HCT116 (cell line): ENCODE results near the gene CDKL5.

Source experiments
- CTCF ChIP-seq, 3 experiments: fragments of 200-600 bp in 1 of 3; sonication (generic) in 1 of 3; IDR thresholded peaks in 2 of 3; conservative IDR thresholded peaks in 1 of 3; 2 replicates each; pipeline ENCODE4 v1.5.1; 2012 to 2017; ENCODE audit warnings: low read depth in 2 of 3, low read length in 2 of 3, antibody characterized with exemption in 1 of 3, borderline replicate concordance in 1 of 3, control low read depth in 1 of 3, mild to moderate bottlenecking in 1 of 3, mixed read lengths in 1 of 3, mixed run types in 1 of 3, moderate library complexity in 1 of 3; ENCODE audit not compliant: insufficient read depth in 1 of 3
- EZH2phosphoT487 ChIP-seq: fragments of 200-600 bp; IDR thresholded peaks from 2 replicates; pipeline ENCODE4 v1.6.1; 2018; ENCODE audit warnings: antibody characterized with exemption, borderline replicate concordance
- POLR2A ChIP-seq: IDR thresholded peaks from 2 replicates; pipeline ENCODE4 v1.7.0; 2011; ENCODE audit warnings: borderline replicate concordance; ENCODE audit not compliant: insufficient read depth, insufficient read length; ENCODE audit errors: extremely low read depth
- ZFX ChIP-seq: fragments of 450-650 bp; IDR thresholded peaks from 2 replicates; pipeline ENCODE4 v1.6.1; 2017

GRCh38 chrX:18455384-18455783 lies 30.0 kb downstream of the CDKL5 start:
- TF ChIP-seq ZFX: no peak
- TF ChIP-seq POLR2A: no peak
- no peak for TF ChIP-seq CTCF (IDR thresholded peaks at IDR 0.05 in 2 of 3, conservative IDR thresholded peaks at IDR 0.05 in 1 of 3; ENCODE audit: borderline replicate concordance in 1 of 3, insufficient read depth in 1 of 3, low read depth in 2 of 3, low read length in 2 of 3)
- TF ChIP-seq EZH2phosphoT487: no peak
